BLaER1 treated with 17β-estradiol and CSF1 and Interleukin-3, amounts not matched to agents 10 nM and 100 nM (cell line): Measurements from ENCODE around the gene NAA35.

Experiments
- H3K27ac ChIP-seq, 11 experiments: shearing (Covaris generic); formaldehyde crosslinking; 2 replicates each; pipeline ENCODE4 v1.8.1; 2022
- H3K27me3 ChIP-seq, 11 experiments: shearing (Covaris generic); formaldehyde crosslinking; 2 replicates each; pipeline ENCODE4 v1.8.1; 2022
- H3K36me3 ChIP-seq, 11 experiments: shearing (Covaris generic); formaldehyde crosslinking; 2 replicates each; pipeline ENCODE4 v1.8.1; 2022
- H3K4me1 ChIP-seq, 10 experiments: shearing (Covaris generic); formaldehyde crosslinking; 2 replicates each; pipeline ENCODE4 v1.8.1; 2022
- H3K4me2 ChIP-seq, 11 experiments: shearing (Covaris generic); formaldehyde crosslinking; 2 replicates each; pipeline ENCODE4 v1.8.1; 2022
- H3K4me3 ChIP-seq, 10 experiments: shearing (Covaris generic); formaldehyde crosslinking; 2 replicates each; pipeline ENCODE4 v1.8.1; 2022
- H3K9ac ChIP-seq, 11 experiments: shearing (Covaris generic); formaldehyde crosslinking; 2 replicates each; pipeline ENCODE4 v1.8.1; 2022
- H3K9me3 ChIP-seq, 11 experiments: shearing (Covaris generic); formaldehyde crosslinking; replicated peaks in 1 of 11; 2 replicates each; pipeline ENCODE4 v1.8.1; 2022
- H4K20me1 ChIP-seq, 11 experiments: shearing (Covaris generic); formaldehyde crosslinking; 2 replicates each; pipeline ENCODE4 v1.8.1; 2022
- Cebpa-rat ChIP-seq, 11 experiments: shearing (Covaris generic); IDR thresholded peaks; 2 replicates each; pipeline ENCODE4 v1.8.1; 2022

The NAA35 gene

GRCh38 chr9:85941966-85942912 lies 1.3 kb downstream of the NAA35 start:
- Histone ChIP-seq H3K9me3 (peaks cover 0 to 5% (median 0%) of the 10 kb centered on the region in 11 experiments; a peak in 1 of 22 replicates), H3K4me2 (peak overlapping the region; percentile 75 to 94 (median 86)), H3K27me3 (no peaks in the 10 kb centered on the region), H4K20me1 (peaks cover 0 to 58% (median 49%) of the 10 kb centered on the region in 11 experiments; a peak in 15 of 22 replicates), H3K9ac (peak overlapping the region; percentile 89 to 96 (median 93)), H3K36me3 (peaks cover 43 to 50% (median 47%) of the 10 kb centered on the region in 11 experiments), H3K4me3 (peak overlapping the region; percentile 81 to 100 (median 93)), H3K4me1 (peaks cover 29 to 50% (median 41%) of the 10 kb centered on the region in 10 experiments), H3K27ac (peak overlapping the region; percentile 83 to 95 (median 89); a peak in 21 of 22 replicates)
- TF ChIP-seq Cebpa-rat (IDR thresholded peaks at IDR 0.05) = no peak

- H3K27ac ChIP-seq = no peak overlapping the region
- peaks cover 52 to 58% (median 56%) of the 10 kb centered on the region in 11 experiments for H3K36me3 ChIP-seq
- peak overlapping the region; percentile 75 to 94 (median 86) for H3K4me2 ChIP-seq
- H4K20me1 ChIP-seq = peaks cover 0 to 67% (median 57%) of the 10 kb centered on the region in 11 experiments; a peak in 16 of 22 replicates
- no peaks in the 10 kb centered on the region for H3K27me3 ChIP-seq
- peaks cover 0 to 5% (median 0%) of the 10 kb centered on the region in 11 experiments; a peak in 1 of 22 replicates for H3K9me3 ChIP-seq
- peak overlapping the region in 5 of 10 experiments; percentile 81 to 95 (median 90); a peak in 2 of 20 replicates for H3K4me3 ChIP-seq
- H3K4me1 ChIP-seq = peaks cover 29 to 50% (median 41%) of the 10 kb centered on the region in 10 experiments
- no peak for TF ChIP-seq Cebpa-rat (IDR thresholded peaks at IDR 0.05)
- H3K9ac ChIP-seq = peak overlapping the region in 7 of 11 experiments; percentile 6 to 94 (median 91); a peak in 6 of 22 replicates
These were observed 2.2 kb downstream of the NAA35 start for GRCh38 chr9:85942913-85943709.

- Histone ChIP-seq H3K27ac (no peak overlapping the region), H3K9ac (peak overlapping the region in 3 of 11 experiments; percentile 4 to 92 (median 54); a peak in 5 of 22 replicates), H3K4me1 (peaks cover 29 to 50% (median 41%) of the 10 kb centered on the region in 10 experiments), H3K4me3 (no peak overlapping the region; a peak in 1 of 20 replicates), H3K4me2 (peak overlapping the region; percentile 75 to 94 (median 86); a peak in 21 of 22 replicates), H4K20me1 (peaks cover 0 to 74% (median 59%) of the 10 kb centered on the region in 11 experiments; a peak in 18 of 22 replicates), H3K36me3 (peaks cover 59 to 66% (median 64%) of the 10 kb centered on the region in 11 experiments), H3K27me3 (no peaks in the 10 kb centered on the region), H3K9me3 (peaks cover 0 to 5% (median 0%) of the 10 kb centered on the region in 11 experiments; a peak in 2 of 22 replicates)
- no peak for TF ChIP-seq Cebpa-rat (IDR thresholded peaks at IDR 0.05)
These were observed 2.9 kb downstream of the NAA35 start for GRCh38 chr9:85943757-85944430.

GRCh38 chr9:85944672-85945071 lies 3.7 kb downstream of the NAA35 start:
- peaks cover 66 to 74% (median 71%) of the 10 kb centered on the region in 11 experiments for H3K36me3 ChIP-seq
- peak overlapping the region; percentile 28 to 94 (median 75); a peak in 21 of 22 replicates for H3K4me2 ChIP-seq

DNA sequence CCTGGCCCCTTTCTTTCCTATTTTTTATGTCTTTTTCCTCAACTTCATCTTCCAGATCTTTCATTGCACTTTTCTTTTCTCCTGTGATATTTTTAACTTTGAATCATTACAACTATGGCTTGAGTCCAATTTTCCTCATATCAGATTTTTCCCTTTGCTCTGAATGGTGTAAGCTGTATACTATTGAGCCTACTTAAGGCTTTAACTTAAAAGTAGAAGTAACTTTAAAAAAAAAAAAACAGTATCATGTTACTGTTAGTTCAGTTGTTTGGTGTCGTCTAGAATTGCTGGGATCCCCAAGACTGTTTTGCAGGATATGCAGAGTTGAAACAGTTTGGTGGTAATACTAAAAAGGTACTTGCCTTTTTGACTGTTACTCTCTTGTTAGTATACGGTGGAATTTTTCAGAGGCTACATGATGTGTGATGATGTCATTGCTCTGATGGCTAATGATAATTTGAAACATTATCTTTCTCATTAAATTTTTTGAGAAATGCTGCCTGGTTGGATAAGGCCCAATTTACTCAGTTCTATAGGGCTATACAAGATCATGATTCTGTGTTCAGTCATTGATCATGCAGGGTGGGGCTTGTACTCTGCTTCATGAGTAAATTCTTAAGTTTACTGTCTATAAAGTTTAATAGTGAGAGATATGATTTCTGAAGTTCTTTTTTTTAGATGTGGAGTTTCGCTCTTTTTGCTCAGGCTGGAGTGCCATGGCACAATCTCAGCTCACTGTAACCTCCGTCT lies 8.8 kb downstream of the NAA35 start:
- no peak overlapping the region for H3K4me2 ChIP-seq

More at GRCh38 chr9:85944672-85945071, 3.7 kb downstream of the NAA35 start:
- H3K9me3 ChIP-seq = peaks cover 0 to 5% (median 0%) of the 10 kb centered on the region in 11 experiments; a peak in 2 of 22 replicates
- no peak for TF ChIP-seq Cebpa-rat (IDR thresholded peaks at IDR 0.05)
- H3K27ac ChIP-seq = no peak overlapping the region
- peaks cover 3 to 82% (median 61%) of the 10 kb centered on the region in 11 experiments; a peak in 19 of 22 replicates for H4K20me1 ChIP-seq
- H3K9ac ChIP-seq = peak overlapping the region in 2 of 11 experiments; percentile 11 to 54; a peak in 6 of 22 replicates
- peaks cover 29 to 47% (median 41%) of the 10 kb centered on the region in 10 experiments for H3K4me1 ChIP-seq
- H3K27me3 ChIP-seq = no peaks in the 10 kb centered on the region
- no peak overlapping the region; a peak in 1 of 20 replicates for H3K4me3 ChIP-seq

GRCh38 chr9:85959955-85960354 lies 19.0 kb downstream of the NAA35 start:
- peaks cover 0 to 5% (median 0%) of the 10 kb centered on the region in 11 experiments; a peak in 5 of 22 replicates for H4K20me1 ChIP-seq
- no peak overlapping the region for H3K4me2 ChIP-seq
- TF ChIP-seq Cebpa-rat (IDR thresholded peaks at IDR 0.05) = no peak
- no peaks in the 10 kb centered on the region for H3K27me3 ChIP-seq
- no peaks in the 10 kb centered on the region for H3K9me3 ChIP-seq
- no peak overlapping the region for H3K4me3 ChIP-seq
- no peaks in the 10 kb centered on the region for H3K4me1 ChIP-seq
- no peak overlapping the region for H3K27ac ChIP-seq
- no peak overlapping the region for H3K9ac ChIP-seq
- peaks cover 67 to 92% (median 80%) of the 10 kb centered on the region in 11 experiments for H3K36me3 ChIP-seq

More for the DNA sequence above, 8.8 kb downstream of the NAA35 start:
- no peak for TF ChIP-seq Cebpa-rat (IDR thresholded peaks at IDR 0.05)
- no peak overlapping the region for H3K27ac ChIP-seq
- H3K27me3 ChIP-seq = no peaks in the 10 kb centered on the region
- peaks cover under 1 to 9% (median 5%) of the 10 kb centered on the region in 10 experiments; a peak in 19 of 20 replicates for H3K4me1 ChIP-seq
- peaks cover 93 to 100% (median 97%) of the 10 kb centered on the region in 11 experiments for H3K36me3 ChIP-seq
- H3K9me3 ChIP-seq = peaks cover 0 to 10% (median 0%) of the 10 kb centered on the region in 11 experiments; a peak in 3 of 22 replicates
- H4K20me1 ChIP-seq = peaks cover 8 to 98% (median 47%) of the 10 kb centered on the region in 11 experiments; a peak in 20 of 22 replicates
- H3K9ac ChIP-seq = no peak overlapping the region
- no peak overlapping the region for H3K4me3 ChIP-seq

GRCh38 chr9:85960688-85961093 lies 19.7 kb downstream of the NAA35 start:
- TF ChIP-seq Cebpa-rat (IDR thresholded peaks at IDR 0.05) = no peak

More at GRCh38 chr9:85960688-85961093, 19.7 kb downstream of the NAA35 start:
- Histone ChIP-seq H3K4me2 (no peak overlapping the region), H3K9ac (no peak overlapping the region), H4K20me1 (peaks cover 0 to 4% (median 0%) of the 10 kb centered on the region in 11 experiments; a peak in 5 of 22 replicates), H3K27me3 (no peaks in the 10 kb centered on the region), H3K9me3 (no peaks in the 10 kb centered on the region), H3K27ac (no peak overlapping the region), H3K36me3 (peaks cover 72 to 96% (median 85%) of the 10 kb centered on the region in 11 experiments), H3K4me1 (no peaks in the 10 kb centered on the region), H3K4me3 (no peak overlapping the region)
